HCT116 (cell line): ENCODE results near the gene VRK3. TPM values are rescaled to one million over a fixed set of nuclear protein-coding genes. Genes with fewer than 3 reads are reported as not detected.
A peak's percentile ranks its signal among the peaks of the same experiment; 100 is the strongest.

Experiments used
- ATAC-seq: fragments of 200-7000 bp; cut with Tn5 transposase; 2 replicates; pipeline ENCODE4 v1.9.1; 2020; ENCODE audit warnings: mild to moderate bottlenecking, moderate library complexity
- BruUV-seq: library from RNA; stranded (reverse); fragments of 400-500 nt; replicated peaks from 2 replicates; lab custom pipeline; 2021; lab: Mats Ljungman, UMichigan
- CTCF ChIA-PET: fragments of 300-600 bp; sonication (Branson Sonifier 250); formaldehyde crosslinking; loops from one replicate; lab custom pipeline; 2021; ENCODE audit warnings: antibody characterized with exemption; lab: Charles Lee
- POLR2A ChIA-PET: fragments of 300-600, 350-600 bp; sonication (Branson Sonifier 250); formaldehyde crosslinking; loops from one replicate; lab custom pipeline; 2021; ENCODE audit warnings: antibody characterized with exemption; lab: Charles Lee
- RAD21 ChIA-PET, 2 experiments: fragments of 300-600 bp; sonication (Branson Sonifier 250); formaldehyde crosslinking; loops; one replicate each; lab custom pipeline; 2023; ENCODE audit warnings: low total read pairs in 2 of 2; ENCODE audit not compliant: uncharacterized antibody in 2 of 2, unreplicated experiment in 2 of 2, low non-redundant PET in 1 of 2; lab: Charles Lee
- DNase-seq: peaks from one replicate; pipeline ENCODE4 v3.0.0-alpha.2; 2010; ENCODE audit warnings: low read depth, low spot score
- H2AFZ ChIP-seq: fragments of 200-600 bp; shearing (Covaris generic), sonication (generic); 2 replicates; pipeline ENCODE4 v1.6.1; 2017; ENCODE audit warnings: low read depth, mixed run types, mixed read lengths, antibody characterized with exemption, low read length; ENCODE audit not compliant: poor library complexity, severe bottlenecking
- H3K27ac ChIP-seq: 2 replicates; pipeline ENCODE4 v1.5.1; 2012; ENCODE audit warnings: low read depth, low read length
- H3K27me3 ChIP-seq: fragments of 200-600 bp; sonication (generic); 2 replicates; pipeline ENCODE4 v1.6.1; 2016; ENCODE audit warnings: mixed run types, low read length, mixed read lengths; ENCODE audit not compliant: insufficient read depth
- H3K36me3 ChIP-seq, 2 experiments: fragments of 200-500 bp in 1 of 2; fragments of 200-600 bp in 1 of 2; sonication (Bioruptor generic) in 1 of 2; sonication (generic) in 1 of 2; 2 replicates each; pipeline versions ENCODE4 v1.5.1 to v1.6.1; 2014 to 2016; ENCODE audit warnings: low read length in 2 of 2, inconsistent platforms in 1 of 2, mixed read lengths in 1 of 2, mixed run types in 1 of 2; ENCODE audit not compliant: insufficient read depth in 2 of 2, control insufficient read depth in 1 of 2
- H3K4me1 ChIP-seq, 2 experiments: fragments of 200-600 bp in 1 of 2; sonication (generic) in 1 of 2; 2 replicates each; pipeline versions ENCODE4 v1.5.1 to v1.6.1; 2012 to 2017; ENCODE audit warnings: low read length in 2 of 2, inconsistent platforms in 1 of 2, mild to moderate bottlenecking in 1 of 2, mixed read lengths in 1 of 2, mixed run types in 1 of 2, moderate library complexity in 1 of 2; ENCODE audit not compliant: insufficient read depth in 2 of 2, control insufficient read depth in 1 of 2
- H3K4me2 ChIP-seq: fragments of 200-600 bp; sonication (generic); 2 replicates; pipeline ENCODE4 v1.6.1; 2017; ENCODE audit warnings: mixed run types, low read length, mixed read lengths
- H3K4me3 ChIP-seq, 2 experiments: fragments of 200-600 bp in 1 of 2; sonication (generic) in 1 of 2; replicated peaks in 1 of 2; 2 replicates each; pipeline ENCODE4 v1.5.1; 2011 to 2016; ENCODE audit warnings: low read length in 2 of 2, control low read depth in 1 of 2, low read depth in 1 of 2, mild to moderate bottlenecking in 1 of 2, mixed read lengths in 1 of 2, mixed run types in 1 of 2
- H3K79me2 ChIP-seq: fragments of 200-600 bp; sonication (generic); 2 replicates; pipeline ENCODE4 v1.6.1; 2017; ENCODE audit warnings: mild to moderate bottlenecking, mixed run types, low read length, moderate library complexity, mixed read lengths; ENCODE audit not compliant: insufficient read depth
- H3K9ac ChIP-seq: fragments of 200-600 bp; sonication (generic); 2 replicates; pipeline ENCODE4 v1.6.1; 2016; ENCODE audit warnings: low read length, mixed read lengths
- H3K9me2 ChIP-seq: fragments of 200-600 bp; sonication (generic), shearing (Covaris generic); 2 replicates; pipeline ENCODE4 v1.6.1; 2017; ENCODE audit warnings: mixed run types, mild to moderate bottlenecking, moderate library complexity; ENCODE audit not compliant: insufficient read depth
- H3K9me3 ChIP-seq, 2 experiments: fragments of 200-500 bp in 1 of 2; fragments of 200-600 bp in 1 of 2; sonication (Bioruptor generic) in 1 of 2; sonication (generic) in 1 of 2; 2 replicates each; pipeline ENCODE4 v1.6.1; 2014 to 2017; ENCODE audit warnings: low read length in 2 of 2, mixed read lengths in 2 of 2, inconsistent platforms in 1 of 2, low read depth in 1 of 2, mild to moderate bottlenecking in 1 of 2, mixed run types in 1 of 2, moderate library complexity in 1 of 2; ENCODE audit not compliant: control insufficient read depth in 1 of 2, insufficient read depth in 1 of 2
- H4K20me1 ChIP-seq: fragments of 200-600 bp; sonication (generic), shearing (Covaris generic); 2 replicates; pipeline ENCODE4 v1.6.1; 2017; ENCODE audit warnings: mixed run types, mild to moderate bottlenecking, moderate library complexity; ENCODE audit not compliant: insufficient read depth
- CBX3 ChIP-seq: IDR thresholded peaks from 2 replicates; pipeline ENCODE4 v1.6.1; 2012; ENCODE audit warnings: low read depth
- EGR1 ChIP-seq: IDR thresholded peaks from 2 replicates; pipeline ENCODE4 v1.6.1; 2012; ENCODE audit warnings: low read depth
- ELF1 ChIP-seq: IDR thresholded peaks from 2 replicates; pipeline ENCODE4 v1.6.1; 2012; ENCODE audit warnings: low read depth, borderline replicate concordance
- EZH2 ChIP-seq: fragments of 200-600 bp; sonication (generic); IDR thresholded peaks from 2 replicates; pipeline ENCODE4 v1.6.1; 2017; ENCODE audit warnings: antibody characterized with exemption, mixed run types
- FOSL1 ChIP-seq: IDR thresholded peaks from 2 replicates; pipeline ENCODE4 v1.6.1; 2012; ENCODE audit warnings: low read depth
- JUND ChIP-seq: IDR thresholded peaks from 2 replicates; pipeline ENCODE4 v1.6.1; 2012
- POLR2AphosphoS5 ChIP-seq: IDR thresholded peaks from 2 replicates; pipeline ENCODE4 v1.6.1; 2011; ENCODE audit warnings: mild to moderate bottlenecking, low read depth, low read length, moderate library complexity
- RAD21 ChIP-seq: IDR thresholded peaks from 2 replicates; pipeline ENCODE4 v1.6.1; 2012; ENCODE audit warnings: low read depth, mild to moderate bottlenecking
- SIN3A ChIP-seq: IDR thresholded peaks from 2 replicates; pipeline ENCODE4 v1.6.1; 2012; ENCODE audit warnings: low read depth
- SP1 ChIP-seq: IDR thresholded peaks from 2 replicates; pipeline ENCODE4 v1.6.1; 2012; ENCODE audit warnings: low read depth
- TCF7L2 ChIP-seq: IDR thresholded peaks from 2 replicates; pipeline ENCODE4 v1.7.0; 2011; ENCODE audit warnings: borderline replicate concordance, inconsistent platforms; ENCODE audit not compliant: insufficient read depth, insufficient read length; ENCODE audit errors: extremely low read depth
- YY1 ChIP-seq: IDR thresholded peaks from 2 replicates; pipeline ENCODE4 v1.6.1; 2011; ENCODE audit warnings: low read length, low read depth, moderate library complexity, mild to moderate bottlenecking; ENCODE audit not compliant: insufficient replicate concordance; ENCODE audit errors: extremely low read depth
- ZFX ChIP-seq: fragments of 450-650 bp; IDR thresholded peaks from 2 replicates; pipeline ENCODE4 v1.6.1; 2017
- ZNF274 ChIP-seq: fragments of 200-500 bp; sonication (Bioruptor generic); IDR thresholded peaks from 2 replicates; pipeline ENCODE4 v1.6.1; 2014; ENCODE audit warnings: mild to moderate bottlenecking, low read depth, low read length, inconsistent platforms
- intact Hi-C: fragments of 100-400 bp; cut with micrococcal nuclease; formaldehyde crosslinking; loops from 2 replicates; pipeline ENCODE4 v1.10.0; 2022
- total RNA-seq: library from RNA; stranded (reverse); gene quantifications from one replicate; pipeline ENCODE4 v1.2.1, GENCODE V29; 2021; ENCODE audit not compliant: unreplicated experiment
- TF ChIP-seq, protein P1 (sequence below): IDR thresholded peaks from 2 replicates; pipeline ENCODE4 v1.6.1; 2012; ENCODE audit warnings: low read depth
- TF ChIP-seq, protein P2 (sequence below): IDR thresholded peaks from 2 replicates; pipeline ENCODE4 v1.6.1; 2012
- TF ChIP-seq, protein P3 (sequence below): IDR thresholded peaks from 2 replicates; pipeline ENCODE4 v1.6.1; 2011; ENCODE audit warnings: mild to moderate bottlenecking, low read length, moderate library complexity; ENCODE audit not compliant: insufficient replicate concordance; ENCODE audit errors: extremely low read depth
- TF ChIP-seq, protein P4 (sequence below), 3 experiments: fragments of 200-600 bp in 1 of 3; sonication (generic) in 1 of 3; IDR thresholded peaks in 2 of 3; conservative IDR thresholded peaks in 1 of 3; 2 replicates each; pipeline ENCODE4 v1.5.1; 2012 to 2017; ENCODE audit warnings: low read depth in 2 of 3, low read length in 2 of 3, antibody characterized with exemption in 1 of 3, borderline replicate concordance in 1 of 3, control low read depth in 1 of 3, mild to moderate bottlenecking in 1 of 3, mixed read lengths in 1 of 3, mixed run types in 1 of 3, moderate library complexity in 1 of 3; ENCODE audit not compliant: insufficient read depth in 1 of 3
- TF ChIP-seq, protein P5 (sequence below): IDR thresholded peaks from 2 replicates; pipeline ENCODE4 v1.6.1; 2012

Gene VRK3
- total RNA-seq, 1 experiment from 2014 or later = 44.0 TPM

DNA sequence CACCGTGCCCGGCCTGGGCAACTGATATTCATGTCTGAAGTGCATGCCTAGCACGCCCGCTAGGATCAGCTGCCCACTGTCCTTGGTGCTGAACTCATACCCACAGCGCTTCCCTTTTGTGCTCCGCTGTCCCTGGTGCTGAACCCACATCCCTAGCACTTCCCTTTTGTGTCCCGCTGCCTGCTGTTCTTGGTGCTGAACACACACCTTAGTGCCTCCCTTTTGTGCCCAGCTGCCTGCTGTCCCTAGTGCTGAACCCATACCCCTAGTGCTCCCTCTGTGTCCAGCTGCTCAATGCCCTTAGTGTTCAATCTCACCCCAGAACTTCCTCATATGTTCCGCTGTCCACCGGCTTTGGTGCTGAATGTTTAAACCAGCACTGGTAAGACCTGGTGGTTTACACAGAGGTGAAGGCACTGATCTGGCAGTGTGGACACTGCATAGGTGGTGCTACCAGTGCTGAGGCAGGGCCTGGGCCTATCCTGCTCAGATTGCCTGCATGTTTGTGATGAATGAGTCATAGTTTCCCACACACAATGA, 37.9 kb downstream of the VRK3 start:
- no peaks in the 10 kb centered on the region for H3K9me2 ChIP-seq
- H2AFZ ChIP-seq = no peak overlapping the region
- H3K4me2 ChIP-seq = no peak overlapping the region
- H3K4me3 ChIP-seq = no peak overlapping the region
- DNase-seq (peak; percentile 88), ATAC-seq (peak; percentile 75)
- ChIA-PET RAD21 (interaction anchor here (0.5 to 0.6 kb wide), 2 partner anchors 108 to 480 kb away, joined by 3 to 5 read pairs; no protein-coding TSS in a partner anchor), CTCF (no interaction called here), POLR2A (interaction anchor here (1.0 kb wide), 1 partner anchor 24 kb away, joined by 3 read pairs; no protein-coding TSS in a partner anchor)
- no peaks in the 10 kb centered on the region for H3K4me1 ChIP-seq
- no peaks in the 10 kb centered on the region for H4K20me1 ChIP-seq
- no peaks in the 10 kb centered on the region for H3K79me2 ChIP-seq
- no peaks in the 10 kb centered on the region for H3K9me3 ChIP-seq
- intact Hi-C loops = loop anchor here (1.0 kb wide), 1 partner anchor 38 kb away; the partner anchor contains the start of gene VRK3
- no peak overlapping the region for H3K9ac ChIP-seq
- H3K27ac ChIP-seq = no peak overlapping the region
- H3K27me3 ChIP-seq = no peaks in the 10 kb centered on the region
- H3K36me3 ChIP-seq = peaks cover 4 to 5% of the 10 kb centered on the region in 2 experiments; a peak in 2 of 4 replicates
- BruUV-seq = no TSS peak
- TF ChIP-seq SP1 (no peak; the same call in 1 of the 2 replicates), POLR2AphosphoS5 (peak; percentile 84), FOSL1 (no peak), ELF1 (no peak; the same call in 1 of the 2 replicates), YY1 (peak; percentile 18), JUND (no peak), ZFX (no peak), RAD21 (peak; percentile 21; the same call in 1 of the 2 replicates), EZH2 (no peak), ZNF274 (no peak), TCF7L2 (peak; percentile 96), CBX3 (peak; percentile 100), SIN3A (peak; percentile 100), EGR1 (no peak)
- TF ChIP-seq, protein P1, sequence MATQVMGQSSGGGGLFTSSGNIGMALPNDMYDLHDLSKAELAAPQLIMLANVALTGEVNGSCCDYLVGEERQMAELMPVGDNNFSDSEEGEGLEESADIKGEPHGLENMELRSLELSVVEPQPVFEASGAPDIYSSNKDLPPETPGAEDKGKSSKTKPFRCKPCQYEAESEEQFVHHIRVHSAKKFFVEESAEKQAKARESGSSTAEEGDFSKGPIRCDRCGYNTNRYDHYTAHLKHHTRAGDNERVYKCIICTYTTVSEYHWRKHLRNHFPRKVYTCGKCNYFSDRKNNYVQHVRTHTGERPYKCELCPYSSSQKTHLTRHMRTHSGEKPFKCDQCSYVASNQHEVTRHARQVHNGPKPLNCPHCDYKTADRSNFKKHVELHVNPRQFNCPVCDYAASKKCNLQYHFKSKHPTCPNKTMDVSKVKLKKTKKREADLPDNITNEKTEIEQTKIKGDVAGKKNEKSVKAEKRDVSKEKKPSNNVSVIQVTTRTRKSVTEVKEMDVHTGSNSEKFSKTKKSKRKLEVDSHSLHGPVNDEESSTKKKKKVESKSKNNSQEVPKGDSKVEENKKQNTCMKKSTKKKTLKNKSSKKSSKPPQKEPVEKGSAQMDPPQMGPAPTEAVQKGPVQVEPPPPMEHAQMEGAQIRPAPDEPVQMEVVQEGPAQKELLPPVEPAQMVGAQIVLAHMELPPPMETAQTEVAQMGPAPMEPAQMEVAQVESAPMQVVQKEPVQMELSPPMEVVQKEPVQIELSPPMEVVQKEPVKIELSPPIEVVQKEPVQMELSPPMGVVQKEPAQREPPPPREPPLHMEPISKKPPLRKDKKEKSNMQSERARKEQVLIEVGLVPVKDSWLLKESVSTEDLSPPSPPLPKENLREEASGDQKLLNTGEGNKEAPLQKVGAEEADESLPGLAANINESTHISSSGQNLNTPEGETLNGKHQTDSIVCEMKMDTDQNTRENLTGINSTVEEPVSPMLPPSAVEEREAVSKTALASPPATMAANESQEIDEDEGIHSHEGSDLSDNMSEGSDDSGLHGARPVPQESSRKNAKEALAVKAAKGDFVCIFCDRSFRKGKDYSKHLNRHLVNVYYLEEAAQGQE = peak; percentile 95
- TF ChIP-seq, protein P2, sequence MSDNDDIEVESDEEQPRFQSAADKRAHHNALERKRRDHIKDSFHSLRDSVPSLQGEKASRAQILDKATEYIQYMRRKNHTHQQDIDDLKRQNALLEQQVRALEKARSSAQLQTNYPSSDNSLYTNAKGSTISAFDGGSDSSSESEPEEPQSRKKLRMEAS = peak; percentile 92
- TF ChIP-seq, protein P3, sequence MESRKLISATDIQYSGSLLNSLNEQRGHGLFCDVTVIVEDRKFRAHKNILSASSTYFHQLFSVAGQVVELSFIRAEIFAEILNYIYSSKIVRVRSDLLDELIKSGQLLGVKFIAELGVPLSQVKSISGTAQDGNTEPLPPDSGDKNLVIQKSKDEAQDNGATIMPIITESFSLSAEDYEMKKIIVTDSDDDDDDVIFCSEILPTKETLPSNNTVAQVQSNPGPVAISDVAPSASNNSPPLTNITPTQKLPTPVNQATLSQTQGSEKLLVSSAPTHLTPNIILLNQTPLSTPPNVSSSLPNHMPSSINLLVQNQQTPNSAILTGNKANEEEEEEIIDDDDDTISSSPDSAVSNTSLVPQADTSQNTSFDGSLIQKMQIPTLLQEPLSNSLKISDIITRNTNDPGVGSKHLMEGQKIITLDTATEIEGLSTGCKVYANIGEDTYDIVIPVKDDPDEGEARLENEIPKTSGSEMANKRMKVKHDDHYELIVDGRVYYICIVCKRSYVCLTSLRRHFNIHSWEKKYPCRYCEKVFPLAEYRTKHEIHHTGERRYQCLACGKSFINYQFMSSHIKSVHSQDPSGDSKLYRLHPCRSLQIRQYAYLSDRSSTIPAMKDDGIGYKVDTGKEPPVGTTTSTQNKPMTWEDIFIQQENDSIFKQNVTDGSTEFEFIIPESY = peak; percentile 62
- TF ChIP-seq, protein P4, sequence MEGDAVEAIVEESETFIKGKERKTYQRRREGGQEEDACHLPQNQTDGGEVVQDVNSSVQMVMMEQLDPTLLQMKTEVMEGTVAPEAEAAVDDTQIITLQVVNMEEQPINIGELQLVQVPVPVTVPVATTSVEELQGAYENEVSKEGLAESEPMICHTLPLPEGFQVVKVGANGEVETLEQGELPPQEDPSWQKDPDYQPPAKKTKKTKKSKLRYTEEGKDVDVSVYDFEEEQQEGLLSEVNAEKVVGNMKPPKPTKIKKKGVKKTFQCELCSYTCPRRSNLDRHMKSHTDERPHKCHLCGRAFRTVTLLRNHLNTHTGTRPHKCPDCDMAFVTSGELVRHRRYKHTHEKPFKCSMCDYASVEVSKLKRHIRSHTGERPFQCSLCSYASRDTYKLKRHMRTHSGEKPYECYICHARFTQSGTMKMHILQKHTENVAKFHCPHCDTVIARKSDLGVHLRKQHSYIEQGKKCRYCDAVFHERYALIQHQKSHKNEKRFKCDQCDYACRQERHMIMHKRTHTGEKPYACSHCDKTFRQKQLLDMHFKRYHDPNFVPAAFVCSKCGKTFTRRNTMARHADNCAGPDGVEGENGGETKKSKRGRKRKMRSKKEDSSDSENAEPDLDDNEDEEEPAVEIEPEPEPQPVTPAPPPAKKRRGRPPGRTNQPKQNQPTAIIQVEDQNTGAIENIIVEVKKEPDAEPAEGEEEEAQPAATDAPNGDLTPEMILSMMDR (IDR thresholded peaks at IDR 0.05 in 2 of 3, conservative IDR thresholded peaks at IDR 0.05 in 1 of 3; ENCODE audit: borderline replicate concordance in 1 of 3, insufficient read depth in 1 of 3, low read depth in 2 of 3, low read length in 2 of 3) = no peak
- TF ChIP-seq, protein P5, sequence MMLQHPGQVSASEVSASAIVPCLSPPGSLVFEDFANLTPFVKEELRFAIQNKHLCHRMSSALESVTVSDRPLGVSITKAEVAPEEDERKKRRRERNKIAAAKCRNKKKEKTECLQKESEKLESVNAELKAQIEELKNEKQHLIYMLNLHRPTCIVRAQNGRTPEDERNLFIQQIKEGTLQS = no peak
